Calu3 (cell line): ENCODE measurements around the gene DUSP9. TPM values are rescaled to one million over a fixed set of nuclear protein-coding genes. Genes with fewer than 3 reads are reported as not detected.
"Not testable (repeated sequence)": the region's sequence is repeated elsewhere in the genome, so short reads cannot be mapped to it uniquely, and the experiment has no call there.

Source experiments
- BruUV-seq: library from RNA; stranded (reverse); fragments of 400-500 nt; replicated peaks from 2 replicates; lab custom pipeline; 2021; lab: Mats Ljungman, UMichigan
- CTCF ChIA-PET: fragments of 300-600 bp; sonication (Branson Sonifier 250); formaldehyde crosslinking; loops from one replicate; lab custom pipeline; 2022; ENCODE audit warnings: antibody characterized with exemption; lab: Charles Lee
- DNase-seq: peaks from one replicate; pipeline ENCODE4 v3.0.0; 2022
- H3K27ac Mint-ChIP-seq: one replicate; pipeline ENCODE4 v1.8.0; 2022; ENCODE audit warnings: mixed read lengths; ENCODE audit not compliant: unreplicated experiment
- H3K27me3 Mint-ChIP-seq: one replicate; pipeline ENCODE4 v1.8.0; 2022; ENCODE audit warnings: mixed read lengths; ENCODE audit not compliant: unreplicated experiment
- H3K36me3 Mint-ChIP-seq: one replicate; pipeline ENCODE4 v1.8.0; 2022; ENCODE audit warnings: mild to moderate bottlenecking, moderate library complexity, mixed read lengths; ENCODE audit not compliant: insufficient read depth, unreplicated experiment
- H3K4me1 Mint-ChIP-seq: one replicate; pipeline ENCODE4 v1.8.0; 2022; ENCODE audit warnings: mild to moderate bottlenecking, low read depth, mixed read lengths; ENCODE audit not compliant: unreplicated experiment
- H3K4me3 Mint-ChIP-seq: one replicate; pipeline ENCODE4 v1.8.0; 2022; ENCODE audit warnings: mild to moderate bottlenecking, low read depth, moderate library complexity, mixed read lengths; ENCODE audit not compliant: unreplicated experiment
- H3K9me3 Mint-ChIP-seq: one replicate; pipeline ENCODE4 v1.8.0; 2022; ENCODE audit warnings: low read depth, mixed read lengths; ENCODE audit not compliant: unreplicated experiment
- CTCF ChIP-seq: fragments of 200-600 bp; IDR thresholded peaks from one replicate; pipeline ENCODE4 v1.8.0; 2022; ENCODE audit warnings: antibody characterized with exemption; ENCODE audit not compliant: unreplicated experiment
- intact Hi-C: fragments of 100-400 bp; cut with micrococcal nuclease; formaldehyde crosslinking; loops from one replicate; pipeline ENCODE4 v1.10.0; 2022; ENCODE audit not compliant: unreplicated experiment
- total RNA-seq: library from RNA; stranded (reverse); gene quantifications from 2 replicates; pipeline ENCODE4 v1.2.3, GENCODE V29; 2022

The DUSP9 gene
- total RNA-seq, 1 experiment from 2014 or later = 0.19 TPM

GRCh38 chrX:153689654-153690465 lies 42.9 kb downstream of the DUSP9 start:
- H3K36me3 Mint-ChIP-seq = peaks cover 48% of the 10 kb centered on the region
- CTCF ChIA-PET = no interaction called here
- H3K27me3 Mint-ChIP-seq = peaks cover 14% of the 10 kb centered on the region
- H3K4me3 Mint-ChIP-seq = peak overlapping the region; percentile 26
- DNase-seq = no peak
- intact Hi-C loops = no loop called here
- peak overlapping the region; percentile 36 for H3K27ac Mint-ChIP-seq
- TSS peak; percentile 35 for BruUV-seq
- H3K4me1 Mint-ChIP-seq = no peaks in the 10 kb centered on the region
- no peaks in the 10 kb centered on the region for H3K9me3 Mint-ChIP-seq
- peak; percentile 22 for TF ChIP-seq CTCF

DNA sequence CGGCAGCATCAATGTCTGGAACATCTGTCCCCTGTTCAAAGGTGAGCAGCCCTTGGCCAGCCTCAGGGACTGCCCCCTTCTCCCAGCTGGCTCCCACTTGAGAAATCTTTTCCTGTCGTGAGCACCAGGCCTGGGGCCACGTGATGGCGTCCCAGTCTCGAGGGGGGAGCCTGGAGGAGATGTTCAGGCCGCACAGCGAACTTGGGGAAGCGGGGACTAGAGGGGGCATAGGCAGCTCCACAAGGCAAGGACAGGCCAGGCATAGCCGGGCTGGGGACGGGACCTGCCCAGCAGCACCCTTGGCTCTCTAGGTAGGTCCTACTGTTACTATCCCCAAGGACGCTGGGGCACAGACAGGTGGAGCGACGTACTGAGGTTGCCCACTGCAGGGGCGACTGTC lies 43.5 kb downstream of the DUSP9 start:
- TF ChIP-seq CTCF = no peak
- no TSS peak for BruUV-seq
- H3K4me3 Mint-ChIP-seq = peak overlapping the region; percentile 26

DNA sequence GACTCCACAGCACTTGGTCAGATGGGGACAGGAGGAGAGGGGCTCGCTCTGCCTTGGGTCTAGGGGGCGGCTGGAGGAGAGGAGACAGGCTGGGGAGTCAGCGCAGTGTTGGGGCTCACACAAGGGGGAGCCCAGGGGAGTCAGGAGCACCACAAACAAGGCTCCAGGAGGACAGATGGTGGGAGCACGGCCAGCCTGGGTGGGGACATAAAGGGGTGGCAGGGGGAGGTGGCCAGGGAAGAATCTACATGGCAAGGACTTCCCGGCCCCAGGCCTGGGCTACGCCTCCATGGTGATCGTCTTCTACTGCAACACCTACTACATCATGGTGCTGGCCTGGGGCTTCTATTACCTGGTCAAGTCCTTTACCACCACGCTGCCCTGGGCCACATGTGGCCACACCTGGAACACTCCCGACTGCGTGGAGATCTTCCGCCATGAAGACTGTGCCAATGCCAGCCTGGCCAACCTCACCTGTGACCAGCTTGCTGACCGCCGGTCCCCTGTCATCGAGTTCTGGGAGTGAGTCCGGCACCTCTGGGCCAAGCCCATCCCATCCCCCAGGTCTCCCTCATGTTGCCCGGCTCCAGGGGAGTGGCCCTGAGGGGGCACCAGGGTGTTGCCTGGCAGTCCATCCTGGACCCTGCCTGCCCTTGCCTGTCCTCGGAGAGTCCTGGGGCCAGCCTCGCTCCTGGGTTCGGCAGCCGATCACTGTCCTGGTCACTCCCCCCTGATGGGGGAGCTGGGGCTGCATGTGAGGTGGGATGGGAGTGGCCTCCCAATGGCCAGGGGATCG lies 44.2 kb downstream of the DUSP9 start:
- intact Hi-C loops, BruUV-seq, H3K9me3 Mint-ChIP-seq, H3K4me3 Mint-ChIP-seq, H3K4me1 Mint-ChIP-seq, H3K27me3 Mint-ChIP-seq, H3K27ac Mint-ChIP-seq, DNase-seq, CTCF ChIA-PET: not testable (repeated sequence)
- H3K36me3 Mint-ChIP-seq = peaks cover 51% of the 10 kb centered on the region

More for the DNA sequence above, 43.5 kb downstream of the DUSP9 start:
- DNase-seq = no peak
- Mint-ChIP-seq H3K36me3 (peaks cover 48% of the 10 kb centered on the region), H3K27ac (peak overlapping the region; percentile 36), H3K9me3 (no peaks in the 10 kb centered on the region), H3K4me1 (no peaks in the 10 kb centered on the region), H3K27me3 (peaks cover 14% of the 10 kb centered on the region)
- intact Hi-C loops = no loop called here
- CTCF ChIA-PET = no interaction called here

DNA sequence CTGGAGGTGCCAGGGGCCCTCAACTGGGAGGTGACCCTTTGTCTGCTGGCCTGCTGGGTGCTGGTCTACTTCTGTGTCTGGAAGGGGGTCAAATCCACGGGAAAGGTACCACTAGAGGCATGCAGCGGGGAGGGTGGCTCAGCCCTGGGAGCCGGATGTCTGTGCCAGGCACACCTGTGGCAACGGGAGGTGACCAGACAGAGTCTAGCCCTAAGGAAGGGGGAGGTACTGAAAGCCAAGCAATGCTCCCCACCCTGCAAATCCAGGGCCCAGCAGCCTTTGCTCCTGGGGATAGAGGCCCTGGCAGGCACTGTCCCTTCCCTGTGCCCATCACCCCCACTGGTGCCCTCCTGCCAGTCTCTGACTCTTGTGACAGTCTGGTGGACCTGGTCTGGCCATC lies 45.0 kb downstream of the DUSP9 start:
- Mint-ChIP-seq H3K36me3 (peaks cover 52% of the 10 kb centered on the region), H3K27ac (no peak overlapping the region), H3K27me3 (no peaks in the 10 kb centered on the region), H3K4me3 (no peak overlapping the region), H3K9me3 (no peaks in the 10 kb centered on the region), H3K4me1 (no peaks in the 10 kb centered on the region)
- no peak for TF ChIP-seq CTCF
- CTCF ChIA-PET = no interaction called here
- no TSS peak for BruUV-seq
- no peak for DNase-seq
- intact Hi-C loops = no loop called here
